Measurements from ENCODE around the gene C9orf153.

C9orf153 gene

GRCh38 chr9:86187121-86187520 is 72.3 kb downstream of the C9orf153 start:
- no peak for DNase-seq (ENCODE audit: low read depth)

GRCh38 chr9:86186696-86187095 is 72.8 kb downstream of the C9orf153 start:
- DNase-seq (ENCODE audit: low read depth): no peak

GRCh38 chr9:86185872-86186271 is 73.6 kb downstream of the C9orf153 start:
- DNase-seq (ENCODE audit: low read depth): no peak

GRCh38 chr9:86184138-86184524 is 75.3 kb downstream of the C9orf153 start:
- DNase-seq (ENCODE audit: low read depth): no peak

- peak; percentile 21 for DNase-seq (ENCODE audit: low read depth)
Measured at GRCh38 chr9:86183229-86184137, 76.0 kb downstream of the C9orf153 start.

- DNase-seq (ENCODE audit: low read depth): no peak
Measured at GRCh38 chr9:86181379-86182315, 77.8 kb downstream of the C9orf153 start.

- no peak for DNase-seq (ENCODE audit: low read depth)
Measured at GRCh38 chr9:86178503-86178902, 81.0 kb downstream of the C9orf153 start.

- no peak for DNase-seq (ENCODE audit: low read depth)
Measured at GRCh38 chr9:86177995-86178394, 81.5 kb downstream of the C9orf153 start.

- no peak for DNase-seq (ENCODE audit: low read depth)
Measured at GRCh38 chr9:86176468-86176867, 83.0 kb downstream of the C9orf153 start.

- DNase-seq (ENCODE audit: low read depth): no peak
Measured at GRCh38 chr9:86175743-86176456, 83.6 kb downstream of the C9orf153 start.

GRCh38 chr9:86175223-86175622 is 84.2 kb downstream of the C9orf153 start:
- no peak for DNase-seq (ENCODE audit: low read depth)
